Upper lobe of right lung (tissue), 1 donor: ENCODE measurements around the gene KRI1. TPM values are rescaled to one million over a fixed set of nuclear protein-coding genes. Genes with fewer than 3 reads are reported as not detected.
"Not testable (repeated sequence)": the region's sequence is repeated elsewhere in the genome, so short reads cannot be mapped to it uniquely, and the experiment has no call there.

Experiments
- ATAC-seq: fragments of 200-7000 bp; cut with Tn5 transposase; one replicate; pipeline ENCODE4 v1.9.1; 2020; ENCODE audit warnings: mild to moderate bottlenecking, moderate library complexity
- DNase-seq: peaks from one replicate; pipeline ENCODE4 v3.0.0-alpha.2; 2020
- H3K27ac ChIP-seq: fragments of 200-600 bp; one replicate; pipeline ENCODE4 v1.8.0; 2022
- H3K27me3 ChIP-seq: fragments of 200-600 bp; one replicate; pipeline ENCODE4 v1.8.0; 2022; ENCODE audit warnings: mild to moderate bottlenecking
- H3K36me3 ChIP-seq: fragments of 200-600 bp; one replicate; pipeline ENCODE4 v1.8.0; 2022
- H3K4me1 ChIP-seq: fragments of 200-600 bp; one replicate; pipeline ENCODE4 v1.8.0; 2022
- H3K4me3 ChIP-seq: fragments of 200-600 bp; one replicate; pipeline ENCODE4 v1.8.0; 2022; ENCODE audit warnings: mild to moderate bottlenecking
- H3K9me3 ChIP-seq: fragments of 200-600 bp; one replicate; pipeline ENCODE4 v1.8.0; 2022
- CTCF ChIP-seq: fragments of 200-600 bp; IDR thresholded peaks from one replicate; pipeline ENCODE4 v1.8.0; 2022; ENCODE audit warnings: antibody characterized with exemption
- intact Hi-C: fragments of 100-400 bp; cut with DNase I; formaldehyde crosslinking; loops from one replicate; pipeline ENCODE4 v1.11.0; 2022
- total RNA-seq: library from RNA; stranded (reverse); fragmentation: NEBNext Ultra II Directional; extraction: Animal tissue kit (Norgen Biotek cat#: 25700); gene quantifications from one replicate; pipeline ENCODE4 v1.2.1, GENCODE V29; 2021
- donor health status: DM: no; HTN: yes; CAD: no; lungs with severe emphysema.

Gene KRI1
- total RNA-seq, 1 donor from 2014 or later, result 19.6 TPM

- Histone ChIP-seq H3K4me3 (no peak overlapping the region), H3K27me3 (peaks cover 5% of the 10 kb centered on the region), H3K27ac (no peak overlapping the region), H3K36me3 (no peaks in the 10 kb centered on the region), H3K9me3 (no peaks in the 10 kb centered on the region), H3K4me1 (no peaks in the 10 kb centered on the region)
- no peak for TF ChIP-seq CTCF
- intact Hi-C loops, result no loop called here
- DNase-seq (no peak), ATAC-seq (no peak)
Observed at GRCh38 chr19:10535613-10536012, 30.2 kb downstream of the KRI1 start.

DNA sequence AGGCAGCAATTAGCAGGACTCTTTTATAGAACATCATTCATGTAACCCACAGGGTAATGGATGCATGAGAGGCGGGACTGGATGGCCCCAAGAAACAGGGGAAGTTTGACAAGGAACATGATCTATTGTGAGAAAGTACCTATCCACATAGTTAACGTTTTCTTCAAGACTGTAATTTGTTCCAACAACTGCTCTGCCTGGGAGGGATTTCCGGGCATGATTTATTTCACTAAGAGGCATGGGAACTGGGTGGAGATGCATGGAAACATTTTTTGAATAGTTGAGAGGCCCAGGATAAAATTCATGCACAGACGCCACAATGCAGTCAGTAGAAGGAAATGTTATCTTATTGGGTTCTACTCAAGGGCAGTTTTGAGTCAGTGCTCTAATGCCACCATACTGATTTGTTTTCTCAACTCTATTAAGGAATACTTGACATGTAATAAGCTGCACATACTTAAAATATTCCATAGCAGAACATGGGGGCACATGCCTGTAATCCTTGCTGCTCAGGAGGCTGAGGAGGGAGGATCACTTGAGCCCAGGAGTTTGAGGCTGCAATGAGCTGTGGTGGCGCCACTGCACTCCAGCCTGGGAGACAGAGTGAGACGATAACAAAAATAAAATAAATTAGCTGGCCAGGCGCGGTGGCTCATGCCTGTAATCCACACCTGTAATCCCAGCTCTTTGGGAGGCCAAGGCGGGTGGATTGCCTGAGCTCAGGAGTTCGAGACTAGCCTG lies 32.0 kb downstream of the KRI1 start:
- H3K27me3 ChIP-seq, result peaks cover 5% of the 10 kb centered on the region
- no peak overlapping the region for H3K27ac ChIP-seq
- H3K9me3 ChIP-seq, result no peaks in the 10 kb centered on the region
- no peak overlapping the region for H3K4me3 ChIP-seq
- TF ChIP-seq CTCF, result no peak
- no peaks in the 10 kb centered on the region for H3K36me3 ChIP-seq
- H3K4me1 ChIP-seq, result no peaks in the 10 kb centered on the region
- intact Hi-C loops, result no loop called here
- ATAC-seq, result peak; percentile 48
- no peak for DNase-seq

DNA sequence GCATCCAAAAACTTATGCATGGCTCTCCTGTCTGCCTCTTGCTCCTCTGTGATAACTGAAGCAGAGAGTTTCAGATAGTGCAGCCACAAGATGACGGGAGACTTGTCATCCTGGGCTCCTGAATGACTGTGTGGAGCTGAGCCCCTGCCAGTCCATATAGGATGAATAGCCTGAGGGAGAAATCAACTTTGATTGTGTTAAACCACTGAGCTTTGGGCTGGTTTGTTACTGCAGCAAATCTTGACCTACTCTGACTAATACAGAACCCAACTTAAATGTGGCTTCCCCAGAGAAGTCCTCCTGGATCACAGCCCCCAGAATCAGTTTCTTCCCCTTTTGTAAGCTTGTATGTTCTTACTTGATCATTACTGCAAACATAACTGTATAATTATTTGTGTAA lies 33.4 kb downstream of the KRI1 start:
- ATAC-seq (no peak), DNase-seq (no peak)
- peaks cover 5% of the 10 kb centered on the region for H3K27me3 ChIP-seq
- no peak overlapping the region for H3K27ac ChIP-seq
- H3K4me3 ChIP-seq, result no peak overlapping the region
- no peak for TF ChIP-seq CTCF
- H3K9me3 ChIP-seq, result no peaks in the 10 kb centered on the region
- H3K36me3 ChIP-seq, result no peaks in the 10 kb centered on the region
- H3K4me1 ChIP-seq, result no peaks in the 10 kb centered on the region
- intact Hi-C loops, result no loop called here

GRCh38 chr19:10526887-10527286 lies 38.9 kb downstream of the KRI1 start:
- H3K36me3 ChIP-seq, H3K4me1 ChIP-seq, H3K4me3 ChIP-seq, DNase-seq, intact Hi-C loops, H3K27me3 ChIP-seq, H3K9me3 ChIP-seq, ATAC-seq, H3K27ac ChIP-seq: not testable (repeated sequence)

GRCh38 chr19:10525636-10526035 lies 40.2 kb downstream of the KRI1 start:
- no peaks in the 10 kb centered on the region for H3K4me1 ChIP-seq
- H3K4me3 ChIP-seq, result no peak overlapping the region
- intact Hi-C loops, result no loop called here
- H3K27me3 ChIP-seq, result peaks cover 5% of the 10 kb centered on the region
- no peaks in the 10 kb centered on the region for H3K9me3 ChIP-seq
- TF ChIP-seq CTCF, result no peak
- no peak for DNase-seq
- no peak for ATAC-seq
- H3K36me3 ChIP-seq, result no peaks in the 10 kb centered on the region
- H3K27ac ChIP-seq, result no peak overlapping the region

GRCh38 chr19:10523135-10523636 lies 42.6 kb downstream of the KRI1 start:
- intact Hi-C loops, result no loop called here
- ATAC-seq, result no peak

More at GRCh38 chr19:10523135-10523636, 42.6 kb downstream of the KRI1 start:
- Histone ChIP-seq H3K27ac (no peak overlapping the region), H3K4me3 (no peak overlapping the region), H3K36me3 (no peaks in the 10 kb centered on the region), H3K27me3 (peaks cover 24% of the 10 kb centered on the region), H3K9me3 (no peaks in the 10 kb centered on the region), H3K4me1 (peaks cover 6% of the 10 kb centered on the region)
- DNase-seq, result no peak
- TF ChIP-seq CTCF, result no peak
